Cardiac fibroblast (primary cell): ENCODE results near the gene HAUS6.

Experiments
- DNase-seq, 2 donors: peaks; one replicate each; pipeline versions ENCODE4 v3.0.0 to v3.0.0-alpha.2; 2010; ENCODE audit warnings: low read depth in 2 of 2
- H3K4me3 ChIP-seq, 2 donors: replicated peaks in 1 of 2; 1 replicate in 1 of 2; 2 replicates in 1 of 2; pipeline ENCODE4 v1.5.1; 2011; ENCODE audit warnings: low read depth in 2 of 2, low read length in 2 of 2, mild to moderate bottlenecking in 2 of 2, moderate library complexity in 1 of 2
- TF ChIP-seq, protein P1 (sequence below): IDR thresholded peaks from one replicate; pipeline ENCODE4 v1.5.1; 2011; ENCODE audit warnings: low read depth, mild to moderate bottlenecking, low read length, inconsistent platforms

The HAUS6 gene

DNA sequence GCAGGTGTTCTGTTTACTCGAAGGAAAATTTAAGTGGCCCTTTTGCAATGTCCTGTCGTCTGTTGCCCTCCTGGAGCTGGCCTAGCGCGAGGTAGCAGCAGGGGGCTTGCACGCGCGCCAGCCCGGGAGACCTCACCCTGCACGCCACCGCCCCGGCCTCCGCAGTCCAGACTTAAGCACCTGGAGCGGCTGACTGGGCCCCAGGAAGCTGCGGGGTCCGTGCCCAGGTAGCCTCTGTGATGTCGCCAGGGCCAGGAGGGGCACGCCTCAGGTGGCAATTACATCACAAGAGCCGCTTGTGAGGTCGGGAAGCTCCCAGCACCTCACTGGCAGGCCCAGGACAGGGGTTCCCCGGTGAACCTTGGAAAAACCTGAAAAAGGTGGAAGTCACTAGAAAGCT, 69.7 kb downstream of the HAUS6 start, which contains the start of gene SAXO1:
TSS of gene SAXO1 (minus strand) at position 195 of the 400 bp plus-strand sequence. CDS start 301 bp downstream, outside the sequence.
- TF ChIP-seq, protein P1, sequence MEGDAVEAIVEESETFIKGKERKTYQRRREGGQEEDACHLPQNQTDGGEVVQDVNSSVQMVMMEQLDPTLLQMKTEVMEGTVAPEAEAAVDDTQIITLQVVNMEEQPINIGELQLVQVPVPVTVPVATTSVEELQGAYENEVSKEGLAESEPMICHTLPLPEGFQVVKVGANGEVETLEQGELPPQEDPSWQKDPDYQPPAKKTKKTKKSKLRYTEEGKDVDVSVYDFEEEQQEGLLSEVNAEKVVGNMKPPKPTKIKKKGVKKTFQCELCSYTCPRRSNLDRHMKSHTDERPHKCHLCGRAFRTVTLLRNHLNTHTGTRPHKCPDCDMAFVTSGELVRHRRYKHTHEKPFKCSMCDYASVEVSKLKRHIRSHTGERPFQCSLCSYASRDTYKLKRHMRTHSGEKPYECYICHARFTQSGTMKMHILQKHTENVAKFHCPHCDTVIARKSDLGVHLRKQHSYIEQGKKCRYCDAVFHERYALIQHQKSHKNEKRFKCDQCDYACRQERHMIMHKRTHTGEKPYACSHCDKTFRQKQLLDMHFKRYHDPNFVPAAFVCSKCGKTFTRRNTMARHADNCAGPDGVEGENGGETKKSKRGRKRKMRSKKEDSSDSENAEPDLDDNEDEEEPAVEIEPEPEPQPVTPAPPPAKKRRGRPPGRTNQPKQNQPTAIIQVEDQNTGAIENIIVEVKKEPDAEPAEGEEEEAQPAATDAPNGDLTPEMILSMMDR = no peak
- no peak for DNase-seq
- no peak within 1 kb of the TSS for H3K4me3 ChIP-seq

- TF ChIP-seq, protein P1 = no peak
- peak in 1 of 2 donors; percentile 11 for DNase-seq
- no peak overlapping the region for H3K4me3 ChIP-seq
Observed at GRCh38 chr9:19032406-19032805, 70.3 kb downstream of the HAUS6 start.

- H3K4me3 ChIP-seq = no peak overlapping the region
- DNase-seq = peak in 1 of 2 donors; percentile 37
- TF ChIP-seq, protein P1 = no peak
Observed at GRCh38 chr9:19030899-19031298, 71.8 kb downstream of the HAUS6 start.

GRCh38 chr9:19028835-19029451, 73.8 kb downstream of the HAUS6 start:
- DNase-seq = peak; percentile 82 to 85
- TF ChIP-seq, protein P1 = peak; percentile 59
- no peak overlapping the region for H3K4me3 ChIP-seq

DNA sequence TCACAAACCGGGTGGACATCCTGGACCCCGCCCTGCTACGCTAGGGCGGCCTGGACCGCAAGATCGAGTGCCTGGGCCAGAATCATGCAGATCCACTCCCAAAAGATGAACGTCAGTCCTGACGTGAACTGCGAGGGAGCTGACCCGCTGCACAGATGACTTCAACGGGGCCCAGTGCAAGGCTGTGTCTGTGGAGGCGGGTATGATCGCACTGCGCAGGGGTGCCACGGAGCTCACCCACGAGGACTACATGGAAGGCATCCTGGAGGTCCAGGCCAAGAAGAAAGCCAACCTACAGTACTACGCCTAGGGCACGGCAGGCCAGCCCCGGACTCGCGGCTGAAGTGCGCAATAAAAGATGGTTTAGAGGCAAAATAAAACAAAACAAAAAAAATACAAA, 74.9 kb downstream of the HAUS6 start:
- H3K4me3 ChIP-seq = no peak overlapping the region
- DNase-seq = no peak
- TF ChIP-seq, protein P1 = no peak

DNA sequence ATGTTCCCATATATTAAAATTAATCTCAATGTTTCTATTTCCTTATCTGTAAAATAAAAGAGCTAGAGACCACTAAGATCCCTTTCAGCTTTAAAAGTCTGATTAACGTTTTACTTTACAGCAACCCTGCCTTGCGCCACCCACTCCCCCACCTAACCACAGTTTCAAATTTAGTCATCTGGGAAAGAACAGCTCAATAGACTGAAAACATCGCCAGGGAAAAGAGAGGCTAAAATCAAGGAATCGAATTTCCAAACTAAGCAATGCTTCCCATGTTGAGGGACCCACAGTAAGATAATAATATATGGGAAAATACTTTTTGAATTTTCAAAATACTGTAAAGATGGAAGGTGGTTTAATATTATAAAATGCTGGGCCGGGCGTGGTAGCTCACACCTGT, 76.3 kb downstream of the HAUS6 start:
- no peak for DNase-seq

More for the DNA sequence above, 76.3 kb downstream of the HAUS6 start:
- TF ChIP-seq, protein P1 = no peak
- H3K4me3 ChIP-seq = no peak overlapping the region
